Lower leg skin (tissue), 4 donors: Measurements from ENCODE around the gene PHACTR2. TPM values are rescaled to one million over a fixed set of nuclear protein-coding genes. Genes with fewer than 3 reads are reported as not detected.
"Not testable (repeated sequence)": the region's sequence is repeated elsewhere in the genome, so short reads cannot be mapped to it uniquely, and the experiment has no call there.

Source experiments
- DNase-seq, 2 donors: peaks; one replicate each; pipeline ENCODE4 v3.0.0-alpha.2; 2019; ENCODE audit warnings: low spot score in 2 of 2
- H3K4me3 ChIP-seq: fragments of 200-600 bp; sonication (generic); 2 replicates; pipeline ENCODE4 v1.5.1; 2017; ENCODE audit warnings: mild to moderate bottlenecking, low read depth; ENCODE audit not compliant: poor library complexity, severe bottlenecking
- CTCF ChIP-seq, 3 donors: fragments of 450-650 bp; IDR thresholded peaks; one replicate each; pipeline ENCODE4 v1.5.1; 2016; ENCODE audit warnings: antibody characterized with exemption in 3 of 3, mild to moderate bottlenecking in 3 of 3, moderate library complexity in 2 of 3
- POLR2A ChIP-seq, 2 donors: fragments of 450-650 bp; IDR thresholded peaks; one replicate each; pipeline ENCODE4 v1.6.1; 2016 to 2017; ENCODE audit warnings: antibody characterized with exemption in 2 of 2, mild to moderate bottlenecking in 1 of 2, moderate library complexity in 1 of 2
- WGBS, 2 donors: methylation state at CpG; one replicate each; pipeline ENCODE4 v1.1.5; 2018; 5-methylcytosine and 5-hydroxymethylcytosine counted together
- intact Hi-C: fragments of 100-400 bp; cut with DNase I; formaldehyde crosslinking; loops from one replicate; pipeline ENCODE4 v1.15.0; 2023; ENCODE audit warnings: low total_unique reads
- total RNA-seq, 4 donors: library from RNA; depleted of rRNA; stranded (reverse); fragments of >200 nt; gene quantifications; one replicate each; pipeline ENCODE4 v1.1.0, GENCODE V29; 2016

Gene PHACTR2
- total RNA-seq, 4 donors from 2014 or later: 9.4 to 24.5 (median 15.2) TPM

- H3K4me3 ChIP-seq: peak within 1 kb of the TSS; percentile 79
- intact Hi-C loops: no loop called here
- TF ChIP-seq POLR2A (IDR thresholded peaks at IDR 0.05) (no peak), CTCF (IDR thresholded peaks at IDR 0.05) (peak in 1 of 3 donors; percentile 27)
- DNase-seq: peak; percentile 96 to 99
- 0 to 1% methylated on average over 41 to 47 of the region's 64 CpGs for WGBS, 2 donors
These were observed 165.3 kb downstream of the PHACTR2 start, which contains the start of gene LTV1 for GRCh38 chr6:143842902-143843676. TSS of gene LTV1 (plus strand) at chr6:143843338. CDS start at chr6:143843478, 140 bp downstream.

- peak overlapping the region; percentile 79 for H3K4me3 ChIP-seq
- intact Hi-C loops: no loop called here
- no peak for TF ChIP-seq POLR2A (IDR thresholded peaks at IDR 0.05)
- no peak for TF ChIP-seq CTCF (IDR thresholded peaks at IDR 0.05)
- 1% methylated on average over 9 of the region's 9 CpGs for WGBS, 2 donors
- DNase-seq: no peak
These were observed 165.9 kb downstream of the PHACTR2 start for GRCh38 chr6:143843677-143843999.

GRCh38 chr6:143844006-143844405 lies 166.2 kb downstream of the PHACTR2 start:
- TF ChIP-seq CTCF (IDR thresholded peaks at IDR 0.05): no peak
- no peak for TF ChIP-seq POLR2A (IDR thresholded peaks at IDR 0.05)
- intact Hi-C loops: no loop called here
- DNase-seq: no peak
- H3K4me3 ChIP-seq: peak overlapping the region; percentile 79
- WGBS, 2 donors: 8 to 18% methylated on average over 4 of the region's 4 CpGs

- no peak overlapping the region for H3K4me3 ChIP-seq
- DNase-seq: no peak
- intact Hi-C loops: no loop called here
- TF ChIP-seq POLR2A (IDR thresholded peaks at IDR 0.05): no peak
- no peak for TF ChIP-seq CTCF (IDR thresholded peaks at IDR 0.05)
- WGBS, 2 donors: 74 to 94% methylated on average over 5 of the region's 5 CpGs
These were observed 167.3 kb downstream of the PHACTR2 start for GRCh38 chr6:143845033-143845432.

GRCh38 chr6:143851706-143852105 lies 173.9 kb downstream of the PHACTR2 start:
- 97 to 100% methylated on average over 3 of the region's 3 CpGs for WGBS, 2 donors
- intact Hi-C loops, H3K4me3 ChIP-seq, DNase-seq: not testable (repeated sequence)

- 97 to 100% methylated on average over 1 of the region's 1 CpG for WGBS, 2 donors
- intact Hi-C loops, H3K4me3 ChIP-seq, DNase-seq: not testable (repeated sequence)
These were observed 177.3 kb downstream of the PHACTR2 start for GRCh38 chr6:143855057-143855456.

GRCh38 chr6:143856762-143857161 lies 179.0 kb downstream of the PHACTR2 start:
- H3K4me3 ChIP-seq, DNase-seq, intact Hi-C loops: not testable (repeated sequence)
- 95 to 98% methylated on average over 6 of the region's 6 CpGs for WGBS, 2 donors
